IMR-90 (cell line): Measurements from ENCODE around the gene AKAP13. TPM values are rescaled to one million over a fixed set of nuclear protein-coding genes. Genes with fewer than 3 reads are reported as not detected.
"Not testable (repeated sequence)": the region's sequence is repeated elsewhere in the genome, so short reads cannot be mapped to it uniquely, and the experiment has no call there.

Experiments
- ATAC-seq: fragments of 200-7000 bp; cut with Tn5 transposase; 2 replicates; pipeline ENCODE4 v1.9.1; 2020; ENCODE audit warnings: low read depth, mild to moderate bottlenecking, moderate library complexity
- BruUV-seq: library from RNA; stranded (reverse); fragments of 400-500 nt; replicated peaks from 2 replicates; lab custom pipeline; 2021; lab: Mats Ljungman, UMichigan
- CTCF ChIA-PET: fragments of 300-600 bp; formaldehyde crosslinking; extraction: SDS; loops from one replicate; lab custom pipeline; 2021; ENCODE audit warnings: antibody characterized with exemption; lab: Yijun Ruan, JAX
- POLR2A ChIA-PET: fragments of 300-600 bp; sonication (Branson Sonifier 250); formaldehyde crosslinking; loops from one replicate; lab custom pipeline; 2022; ENCODE audit warnings: antibody characterized with exemption; ENCODE audit not compliant: unreplicated experiment; lab: Charles Lee
- DNase-seq: peaks from one replicate; pipeline ENCODE4 v3.0.0; 2013
- H2AFZ ChIP-seq: replicated peaks from 2 replicates; pipeline ENCODE3; 2013; ENCODE audit warnings: low read length, mild to moderate bottlenecking; ENCODE audit not compliant: poor library complexity
- H2AK5ac ChIP-seq: 2 replicates; pipeline ENCODE4 v1.6.1; 2013; ENCODE audit warnings: low read depth, low read length, inconsistent platforms
- H2AK9ac ChIP-seq: replicated peaks from 2 replicates; pipeline ENCODE3; 2013; ENCODE audit warnings: mild to moderate bottlenecking, low read depth, low read length, moderate library complexity; ENCODE audit not compliant: poor library complexity
- H2BK120ac ChIP-seq: 2 replicates; pipeline ENCODE4 v1.6.1; 2013; ENCODE audit warnings: low read depth, low read length, inconsistent platforms
- H2BK15ac ChIP-seq: 3 replicates; pipeline ENCODE4 v1.6.1; 2013; ENCODE audit warnings: low read depth, low read length, inconsistent platforms
- H2BK20ac ChIP-seq: 2 replicates; pipeline ENCODE4 v1.6.1; 2013; ENCODE audit warnings: low read depth, mild to moderate bottlenecking, inconsistent platforms, low read length, moderate library complexity
- H2BK5ac ChIP-seq: 2 replicates; pipeline ENCODE4 v1.6.1; 2013; ENCODE audit warnings: mild to moderate bottlenecking, low read depth, low read length, inconsistent platforms; ENCODE audit not compliant: poor library complexity, severe bottlenecking
- H3K14ac ChIP-seq: replicated peaks from 2 replicates; pipeline ENCODE4 v1.6.1; 2013; ENCODE audit warnings: low read depth, low read length, inconsistent platforms
- H3K18ac ChIP-seq: 2 replicates; pipeline ENCODE4 v1.6.1; 2013; ENCODE audit warnings: low read depth, low read length, control low read depth
- H3K23ac ChIP-seq: 2 replicates; pipeline ENCODE4 v1.6.1; 2013; ENCODE audit warnings: low read depth, low read length, inconsistent platforms
- H3K27ac ChIP-seq: 2 replicates; pipeline ENCODE4 v1.5.1; 2013; ENCODE audit warnings: mild to moderate bottlenecking, control low read depth, low read length; ENCODE audit not compliant: insufficient read depth
- H3K27me3 ChIP-seq: 2 replicates; pipeline ENCODE4 v1.6.1; 2013; ENCODE audit warnings: low read length; ENCODE audit not compliant: control insufficient read depth, insufficient read depth
- H3K36me3 ChIP-seq: 2 replicates; pipeline ENCODE4 v1.6.1; 2013; ENCODE audit warnings: low read length, mixed read lengths; ENCODE audit not compliant: control insufficient read depth, insufficient read depth
- H3K4ac ChIP-seq: 2 replicates; pipeline ENCODE4 v1.6.1; 2013; ENCODE audit warnings: low read depth, low read length, inconsistent platforms
- H3K4me1 ChIP-seq: 2 replicates; pipeline ENCODE4 v1.6.1; 2013; ENCODE audit warnings: low read length, mixed read lengths; ENCODE audit not compliant: control insufficient read depth, insufficient read depth
- H3K4me2 ChIP-seq: 2 replicates; pipeline ENCODE4 v1.6.1; 2013; ENCODE audit warnings: low read depth, mild to moderate bottlenecking, control low read depth, low read length, moderate library complexity
- H3K4me3 ChIP-seq: 2 replicates; pipeline ENCODE4 v1.5.1; 2013; ENCODE audit warnings: low read depth, mild to moderate bottlenecking, control low read depth, low read length, moderate library complexity; ENCODE audit not compliant: insufficient read depth
- H3K56ac ChIP-seq: 2 replicates; pipeline ENCODE4 v1.6.1; 2013; ENCODE audit warnings: low read length, inconsistent platforms; ENCODE audit not compliant: insufficient read depth; ENCODE audit errors: extremely low read depth
- H3K79me1 ChIP-seq, 2 experiments: 2 replicates each; pipeline ENCODE4 v1.6.1; 2013; ENCODE audit warnings: low read length in 2 of 2, inconsistent platforms in 1 of 2, low read depth in 1 of 2
- H3K9ac ChIP-seq: 2 replicates; pipeline ENCODE4 v1.6.1; 2013; ENCODE audit warnings: low read depth, low read length, control low read depth
- H3K9me1 ChIP-seq: 2 replicates; pipeline ENCODE4 v1.6.1; 2013; ENCODE audit warnings: low read length, inconsistent platforms; ENCODE audit not compliant: insufficient read depth
- H3K9me3 ChIP-seq: 2 replicates; pipeline ENCODE4 v1.6.1; 2013; ENCODE audit warnings: low read length; ENCODE audit not compliant: control insufficient read depth, insufficient read depth
- H4K20me1 ChIP-seq: 2 replicates; pipeline ENCODE4 v1.6.1; 2013; ENCODE audit warnings: low read length, inconsistent platforms; ENCODE audit not compliant: insufficient read depth
- H4K5ac ChIP-seq: 2 replicates; pipeline ENCODE4 v1.6.1; 2013; ENCODE audit warnings: mild to moderate bottlenecking, low read depth, low read length, control low read depth
- H4K8ac ChIP-seq, 2 experiments: 2 replicates each; pipeline ENCODE4 v1.6.1; 2013; ENCODE audit warnings: low read depth in 2 of 2, low read length in 2 of 2, control low read depth in 1 of 2, inconsistent platforms in 1 of 2
- H4K91ac ChIP-seq: 2 replicates; pipeline ENCODE4 v1.6.1; 2013; ENCODE audit warnings: low read depth, low read length, inconsistent platforms; ENCODE audit not compliant: insufficient read depth
- CEBPB ChIP-seq: IDR thresholded peaks from 2 replicates; pipeline ENCODE4 v1.6.1; 2012; ENCODE audit warnings: low read depth, low read length, improper control_type of control experiment
- WGBS, 2 experiments: methylation state at CpG; one replicate each; pipeline versions ENCODE4 v1.1.5 to v1.1.7; 2013; ENCODE audit warnings: missing lambda C conversion rate in 2 of 2; ENCODE audit not compliant: insufficient read length in 1 of 2; ENCODE audit errors: extremely low coverage in 2 of 2; 5-methylcytosine and 5-hydroxymethylcytosine counted together
- dilution Hi-C: fragments of 300-500 bp; cut with HindIII; formaldehyde crosslinking; loops from one replicate; pipeline ENCODE4 v1.14.3; 2018; ENCODE audit warnings: low sequenced_read_pairs; ENCODE audit not compliant: unreplicated experiment
- in situ Hi-C: fragments of 300-500 bp; cut with MboI; formaldehyde crosslinking; loops from 3 replicates; pipeline ENCODE4 v1.14.3; 2019; ENCODE audit warnings: low sequenced_read_pairs, inconsistent platforms, mixed read lengths
- intact Hi-C: fragments of 100-400 bp; cut with micrococcal nuclease; formaldehyde crosslinking; loops from 2 replicates; pipeline ENCODE4 v1.10.0; 2022
- polyA plus RNA-seq, 3 experiments: library from polyadenylated mRNA; depleted of rRNA; stranded (reverse); fragments of >200 nt; gene quantifications; 2 replicates each; pipeline ENCODE4 v1.2.3, GENCODE V29; 2012; ENCODE audit warnings: low replicate concordance in 1 of 3
- total RNA-seq: library from RNA; depleted of rRNA; stranded (reverse); fragments of >200 nt; gene quantifications from 2 replicates; pipeline ENCODE4 v1.2.3, GENCODE V29; 2012

AKAP13 gene
- total and polyA plus RNA-seq, 2 of the 4 experiments (the other 2 are of a cell fraction), result 10.4 to 46.4 TPM

GRCh38 chr15:85344653-85345114, 35.7 kb upstream of the AKAP13 start:
- dilution Hi-C loops, BruUV-seq, in situ Hi-C loops, intact Hi-C loops, H3K9me3 ChIP-seq, CTCF ChIA-PET, H2BK5ac ChIP-seq, H4K20me1 ChIP-seq, H2AFZ ChIP-seq, H4K5ac ChIP-seq, H3K27me3 ChIP-seq, H3K27ac ChIP-seq, H3K36me3 ChIP-seq, H3K9ac ChIP-seq, H3K4me1 ChIP-seq, H3K9me1 ChIP-seq, H3K18ac ChIP-seq, H3K4me3 ChIP-seq, H3K79me1 ChIP-seq, H2AK9ac ChIP-seq, POLR2A ChIA-PET, H2AK5ac ChIP-seq: not testable (repeated sequence)
- H2BK120ac ChIP-seq, result peak overlapping the region; percentile 86
- TF ChIP-seq CEBPB, result peak; percentile 38; the same call in 1 of the 2 replicates
- H3K23ac ChIP-seq, result peak overlapping the region; percentile 45; the same call in 1 of the 2 replicates
- H3K56ac ChIP-seq, result peak overlapping the region; percentile 33; the same call in 1 of the 2 replicates
- DNase-seq (peak; percentile 53), ATAC-seq (peak; percentile 38)
- peak overlapping the region; percentile 22; the same call in 1 of the 2 replicates for H3K4me2 ChIP-seq
- no CpG with 5 or more reads among the region's 6 CpGs for WGBS, 2 experiments
- H4K8ac ChIP-seq, result peak overlapping the region; percentile 63 to 67; a peak in 3 of 4 replicates
- peak overlapping the region; percentile 93 for H2BK20ac ChIP-seq
- H3K14ac ChIP-seq, result peak overlapping the region; percentile 85; the same call in 1 of the 2 replicates
- peak overlapping the region; percentile 88; the same call in 2 of the 3 replicates for H2BK15ac ChIP-seq
- H4K91ac ChIP-seq, result peak overlapping the region; percentile 74
- H3K4ac ChIP-seq, result peak overlapping the region; percentile 84

DNA sequence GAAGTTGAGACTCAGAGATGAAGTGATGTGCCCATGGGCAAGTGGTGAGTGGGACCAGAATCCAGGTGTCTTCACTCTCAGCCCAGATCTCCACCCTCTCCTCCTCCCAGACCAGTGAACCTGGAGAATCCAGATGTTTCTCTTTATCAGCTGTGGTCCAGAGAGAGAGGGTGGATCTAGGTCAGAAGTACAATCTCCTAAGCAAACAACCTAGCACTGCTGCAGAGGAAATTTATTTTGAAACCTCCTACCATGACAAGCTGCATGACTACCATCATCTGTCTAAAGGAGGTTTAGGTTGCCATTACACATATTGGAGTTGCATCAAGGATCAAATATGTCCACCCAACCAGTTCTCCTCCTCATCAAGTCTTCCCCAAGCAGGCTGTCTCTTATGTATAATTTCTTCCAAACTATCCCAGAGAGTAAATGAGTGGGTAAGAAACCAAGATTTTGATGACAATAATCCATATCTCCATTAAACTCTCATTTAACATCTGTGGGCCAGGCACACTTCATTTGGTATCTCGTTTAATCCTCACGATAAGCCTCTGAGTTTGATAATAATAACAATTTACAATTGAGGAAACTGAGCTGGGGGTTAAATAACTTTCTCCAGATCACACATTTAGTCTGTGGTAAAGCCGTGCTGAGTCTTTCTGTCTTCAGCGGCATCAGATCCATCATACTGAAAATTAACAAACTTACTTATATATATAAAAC, 35.0 kb upstream of the AKAP13 start:
- H3K4me3 ChIP-seq, H3K27me3 ChIP-seq, intact Hi-C loops, H3K9me3 ChIP-seq, dilution Hi-C loops, H3K9ac ChIP-seq, H3K9me1 ChIP-seq, BruUV-seq, H3K4me1 ChIP-seq, H2BK5ac ChIP-seq, H4K5ac ChIP-seq, POLR2A ChIA-PET, H2AFZ ChIP-seq, H3K79me1 ChIP-seq, H4K20me1 ChIP-seq, H2AK9ac ChIP-seq, H3K36me3 ChIP-seq, in situ Hi-C loops, CTCF ChIA-PET, DNase-seq: not testable (repeated sequence)
- H3K23ac ChIP-seq, result peak overlapping the region; percentile 45; the same call in 1 of the 2 replicates
- no CpG with 5 or more reads among the region's 4 CpGs for WGBS, 2 experiments
- peak overlapping the region; percentile 86; the same call in 1 of the 2 replicates for H2BK120ac ChIP-seq
- H3K56ac ChIP-seq, result peak overlapping the region; percentile 33; the same call in 1 of the 2 replicates
- H3K4ac ChIP-seq, result peak overlapping the region; percentile 84
- peak overlapping the region; percentile 85; the same call in 1 of the 2 replicates for H3K14ac ChIP-seq
- H2BK15ac ChIP-seq, result peak overlapping the region; percentile 88; the same call in 2 of the 3 replicates
- H3K18ac ChIP-seq, result peak overlapping the region; percentile 42; the same call in 1 of the 2 replicates
- H2BK20ac ChIP-seq, result peak overlapping the region; percentile 93
- peak overlapping the region; percentile 30; the same call in 1 of the 2 replicates for H3K27ac ChIP-seq
- peak overlapping the region; percentile 74 for H4K91ac ChIP-seq
- peak overlapping the region; percentile 36; the same call in 1 of the 2 replicates for H3K4me2 ChIP-seq
- H4K8ac ChIP-seq, result peak overlapping the region; percentile 63 to 67; a peak in 3 of 4 replicates
- peak overlapping the region; percentile 92 for H2AK5ac ChIP-seq
- peak; percentile 6; the same call in 1 of the 2 replicates for ATAC-seq
